GM21423 (cell line): ENCODE results near the gene MPRIP.

Experiments used
- ATAC-seq: cut with Tn5 transposase; IDR thresholded peaks from one replicate; pipeline ENCODE4 v1.9.1; 2021; ENCODE audit warnings: mild to moderate bottlenecking, moderate library complexity; ENCODE audit not compliant: unreplicated experiment

Gene MPRIP

GRCh38 chr17:17161121-17161520, 118.9 kb downstream of the MPRIP start:
- ATAC-seq: no peak

- no peak for ATAC-seq
Measured at GRCh38 chr17:17161759-17162158, 119.5 kb downstream of the MPRIP start.

- ATAC-seq: no peak
Measured at GRCh38 chr17:17164156-17164555, 121.9 kb downstream of the MPRIP start.

- ATAC-seq: no peak
Measured at GRCh38 chr17:17164676-17165075, 122.4 kb downstream of the MPRIP start.

GRCh38 chr17:17165666-17166308, 123.5 kb downstream of the MPRIP start:
- no peak for ATAC-seq

GRCh38 chr17:17166446-17166845, 124.2 kb downstream of the MPRIP start:
- ATAC-seq: no peak

GRCh38 chr17:17167356-17167755, 125.1 kb downstream of the MPRIP start:
- ATAC-seq: no peak

GRCh38 chr17:17167986-17168385, 125.7 kb downstream of the MPRIP start:
- no peak for ATAC-seq

GRCh38 chr17:17168401-17168800, 126.1 kb downstream of the MPRIP start:
- ATAC-seq: no peak

GRCh38 chr17:17169396-17169795, 127.1 kb downstream of the MPRIP start:
- no peak for ATAC-seq

GRCh38 chr17:17170346-17170985, 128.2 kb downstream of the MPRIP start:
- ATAC-seq: no peak

GRCh38 chr17:17171186-17171585, 128.9 kb downstream of the MPRIP start:
- ATAC-seq: no peak

- ATAC-seq: no peak
Measured at GRCh38 chr17:17172001-17172939, 130.0 kb downstream of the MPRIP start.

- no peak for ATAC-seq
Measured at GRCh38 chr17:17172990-17173389, 130.7 kb downstream of the MPRIP start.

GRCh38 chr17:17173921-17174320, 131.7 kb downstream of the MPRIP start:
- no peak for ATAC-seq

- ATAC-seq: no peak
Measured at GRCh38 chr17:17175340-17175739, 133.1 kb downstream of the MPRIP start.

- peak; percentile 37 for ATAC-seq
Measured at GRCh38 chr17:17175917-17176316, 133.7 kb downstream of the MPRIP start.

GRCh38 chr17:17176341-17176740, 134.1 kb downstream of the MPRIP start:
- ATAC-seq: no peak

GRCh38 chr17:17177176-17177575, 134.9 kb downstream of the MPRIP start:
- no peak for ATAC-seq

- no peak for ATAC-seq
Measured at GRCh38 chr17:17179371-17179827, 137.1 kb downstream of the MPRIP start.

- ATAC-seq: no peak
Measured at GRCh38 chr17:17180141-17180603, 137.9 kb downstream of the MPRIP start.
